ENCODE data around the gene DNER.

DNA sequence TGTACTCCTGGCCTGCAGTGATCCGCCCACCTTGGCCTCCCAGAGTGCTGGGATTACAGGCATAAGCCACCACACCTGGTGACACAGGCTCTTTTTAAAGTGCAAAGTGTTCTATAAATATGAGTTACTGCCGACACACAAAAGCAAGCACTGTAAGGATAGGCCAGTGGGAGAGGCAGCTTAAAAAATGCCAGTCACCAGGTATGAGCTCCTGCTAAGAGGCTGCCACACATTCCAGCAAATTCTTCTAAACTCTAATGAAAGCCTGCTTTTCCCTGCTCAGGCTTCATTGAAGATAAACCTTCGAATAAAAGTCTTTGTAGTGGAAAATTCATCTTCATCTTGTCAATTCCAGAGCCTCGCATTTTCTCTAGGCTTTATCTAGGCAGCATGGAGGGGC, 240.2 kb downstream of the DNER start:
- TF ChIP-seq, protein P1, sequence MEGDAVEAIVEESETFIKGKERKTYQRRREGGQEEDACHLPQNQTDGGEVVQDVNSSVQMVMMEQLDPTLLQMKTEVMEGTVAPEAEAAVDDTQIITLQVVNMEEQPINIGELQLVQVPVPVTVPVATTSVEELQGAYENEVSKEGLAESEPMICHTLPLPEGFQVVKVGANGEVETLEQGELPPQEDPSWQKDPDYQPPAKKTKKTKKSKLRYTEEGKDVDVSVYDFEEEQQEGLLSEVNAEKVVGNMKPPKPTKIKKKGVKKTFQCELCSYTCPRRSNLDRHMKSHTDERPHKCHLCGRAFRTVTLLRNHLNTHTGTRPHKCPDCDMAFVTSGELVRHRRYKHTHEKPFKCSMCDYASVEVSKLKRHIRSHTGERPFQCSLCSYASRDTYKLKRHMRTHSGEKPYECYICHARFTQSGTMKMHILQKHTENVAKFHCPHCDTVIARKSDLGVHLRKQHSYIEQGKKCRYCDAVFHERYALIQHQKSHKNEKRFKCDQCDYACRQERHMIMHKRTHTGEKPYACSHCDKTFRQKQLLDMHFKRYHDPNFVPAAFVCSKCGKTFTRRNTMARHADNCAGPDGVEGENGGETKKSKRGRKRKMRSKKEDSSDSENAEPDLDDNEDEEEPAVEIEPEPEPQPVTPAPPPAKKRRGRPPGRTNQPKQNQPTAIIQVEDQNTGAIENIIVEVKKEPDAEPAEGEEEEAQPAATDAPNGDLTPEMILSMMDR (conservative IDR thresholded peaks at IDR 0.05; ENCODE audit: low read length) = no peak
- TF ChIP-seq EZH2phosphoT487 (IDR thresholded peaks at IDR 0.05; ENCODE audit: borderline replicate concordance) = no peak

Measured in Loucy (cell line).